Upper lobe of right lung (tissue), 1 donor: ENCODE measurements around the gene EPB41L3. TPM values are rescaled to one million over a fixed set of nuclear protein-coding genes. Genes with fewer than 3 reads are reported as not detected.

Experiments used
- ATAC-seq: fragments of 200-7000 bp; cut with Tn5 transposase; one replicate; pipeline ENCODE4 v1.9.1; 2020; ENCODE audit warnings: mild to moderate bottlenecking, moderate library complexity
- DNase-seq: peaks from one replicate; pipeline ENCODE4 v3.0.0-alpha.2; 2020
- H3K27ac ChIP-seq: fragments of 200-600 bp; one replicate; pipeline ENCODE4 v1.8.0; 2022
- H3K27me3 ChIP-seq: fragments of 200-600 bp; one replicate; pipeline ENCODE4 v1.8.0; 2022; ENCODE audit warnings: mild to moderate bottlenecking
- H3K36me3 ChIP-seq: fragments of 200-600 bp; one replicate; pipeline ENCODE4 v1.8.0; 2022
- H3K4me1 ChIP-seq: fragments of 200-600 bp; one replicate; pipeline ENCODE4 v1.8.0; 2022
- H3K4me3 ChIP-seq: fragments of 200-600 bp; one replicate; pipeline ENCODE4 v1.8.0; 2022; ENCODE audit warnings: mild to moderate bottlenecking
- H3K9me3 ChIP-seq: fragments of 200-600 bp; one replicate; pipeline ENCODE4 v1.8.0; 2022
- intact Hi-C: fragments of 100-400 bp; cut with DNase I; formaldehyde crosslinking; loops from one replicate; pipeline ENCODE4 v1.11.0; 2022
- total RNA-seq: library from RNA; stranded (reverse); fragmentation: NEBNext Ultra II Directional; extraction: Animal tissue kit (Norgen Biotek cat#: 25700); gene quantifications from one replicate; pipeline ENCODE4 v1.2.1, GENCODE V29; 2021
- TF ChIP-seq, protein P1 (sequence below): fragments of 200-600 bp; IDR thresholded peaks from one replicate; pipeline ENCODE4 v1.8.0; 2022; ENCODE audit warnings: antibody characterized with exemption
- donor health status: DM: no; HTN: yes; CAD: no; lungs with severe emphysema.

Gene EPB41L3
- total RNA-seq, 1 donor from 2014 or later = 68.9 TPM

DNA sequence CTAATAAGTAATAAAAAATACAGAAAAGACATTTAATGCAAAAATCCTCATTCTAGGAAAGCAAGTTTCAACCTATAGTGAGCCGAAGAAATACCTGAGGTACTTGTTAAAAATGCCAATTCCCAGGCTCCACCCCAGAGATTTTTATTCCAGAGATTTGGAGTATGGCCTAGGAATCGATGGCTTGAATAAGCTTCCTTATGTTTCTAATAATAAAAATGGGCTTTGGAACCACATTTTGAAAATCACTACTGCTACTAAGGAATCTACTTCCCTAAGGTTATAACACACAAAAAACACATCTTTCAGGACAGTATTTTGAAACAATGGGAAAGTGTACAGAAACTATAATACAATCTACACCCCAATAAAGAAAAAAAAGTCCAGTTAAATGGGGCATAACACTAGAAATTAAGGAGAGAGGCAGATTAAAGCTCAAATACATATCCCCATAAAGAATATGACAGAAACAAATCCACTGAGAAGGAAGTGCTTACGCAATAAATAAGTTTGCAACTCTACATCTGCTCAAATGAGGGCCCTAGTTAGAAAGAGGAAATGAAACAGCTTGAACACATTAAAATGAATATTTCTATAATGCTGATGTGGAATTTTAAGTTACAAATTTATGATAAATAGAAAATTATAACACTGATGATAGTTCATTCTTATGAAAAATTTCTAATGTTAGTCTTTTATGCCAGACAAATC lies 103.7 kb downstream of the EPB41L3 start:
- Histone ChIP-seq H3K36me3 (no peaks in the 10 kb centered on the region), H3K9me3 (no peaks in the 10 kb centered on the region), H3K27me3 (no peaks in the 10 kb centered on the region), H3K4me1 (no peaks in the 10 kb centered on the region), H3K4me3 (no peak overlapping the region), H3K27ac (no peak overlapping the region)
- DNase-seq (no peak), ATAC-seq (peak; percentile 68)
- intact Hi-C loops = no loop called here
- TF ChIP-seq, protein P1, sequence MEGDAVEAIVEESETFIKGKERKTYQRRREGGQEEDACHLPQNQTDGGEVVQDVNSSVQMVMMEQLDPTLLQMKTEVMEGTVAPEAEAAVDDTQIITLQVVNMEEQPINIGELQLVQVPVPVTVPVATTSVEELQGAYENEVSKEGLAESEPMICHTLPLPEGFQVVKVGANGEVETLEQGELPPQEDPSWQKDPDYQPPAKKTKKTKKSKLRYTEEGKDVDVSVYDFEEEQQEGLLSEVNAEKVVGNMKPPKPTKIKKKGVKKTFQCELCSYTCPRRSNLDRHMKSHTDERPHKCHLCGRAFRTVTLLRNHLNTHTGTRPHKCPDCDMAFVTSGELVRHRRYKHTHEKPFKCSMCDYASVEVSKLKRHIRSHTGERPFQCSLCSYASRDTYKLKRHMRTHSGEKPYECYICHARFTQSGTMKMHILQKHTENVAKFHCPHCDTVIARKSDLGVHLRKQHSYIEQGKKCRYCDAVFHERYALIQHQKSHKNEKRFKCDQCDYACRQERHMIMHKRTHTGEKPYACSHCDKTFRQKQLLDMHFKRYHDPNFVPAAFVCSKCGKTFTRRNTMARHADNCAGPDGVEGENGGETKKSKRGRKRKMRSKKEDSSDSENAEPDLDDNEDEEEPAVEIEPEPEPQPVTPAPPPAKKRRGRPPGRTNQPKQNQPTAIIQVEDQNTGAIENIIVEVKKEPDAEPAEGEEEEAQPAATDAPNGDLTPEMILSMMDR = no peak

DNA sequence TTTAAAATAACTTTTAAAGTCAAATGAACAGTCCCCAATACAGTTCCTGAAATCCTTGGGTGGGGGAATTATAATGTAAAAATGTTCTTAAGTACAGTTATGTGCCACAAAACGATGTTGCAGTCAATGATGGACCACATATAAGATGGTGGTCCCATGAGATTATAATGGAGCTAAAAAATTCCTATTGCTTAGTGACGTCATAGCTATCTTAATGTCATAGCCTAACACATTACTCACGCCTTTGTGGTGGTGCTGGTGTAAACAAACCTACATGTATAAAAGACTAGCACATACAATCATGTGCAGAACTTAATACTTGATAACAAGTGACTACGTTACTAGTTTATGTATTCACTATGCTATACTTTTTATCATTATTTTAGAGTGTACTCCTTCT lies 109.4 kb downstream of the EPB41L3 start:
- no peaks in the 10 kb centered on the region for H3K4me1 ChIP-seq
- no peaks in the 10 kb centered on the region for H3K36me3 ChIP-seq
- ATAC-seq = no peak

DNA sequence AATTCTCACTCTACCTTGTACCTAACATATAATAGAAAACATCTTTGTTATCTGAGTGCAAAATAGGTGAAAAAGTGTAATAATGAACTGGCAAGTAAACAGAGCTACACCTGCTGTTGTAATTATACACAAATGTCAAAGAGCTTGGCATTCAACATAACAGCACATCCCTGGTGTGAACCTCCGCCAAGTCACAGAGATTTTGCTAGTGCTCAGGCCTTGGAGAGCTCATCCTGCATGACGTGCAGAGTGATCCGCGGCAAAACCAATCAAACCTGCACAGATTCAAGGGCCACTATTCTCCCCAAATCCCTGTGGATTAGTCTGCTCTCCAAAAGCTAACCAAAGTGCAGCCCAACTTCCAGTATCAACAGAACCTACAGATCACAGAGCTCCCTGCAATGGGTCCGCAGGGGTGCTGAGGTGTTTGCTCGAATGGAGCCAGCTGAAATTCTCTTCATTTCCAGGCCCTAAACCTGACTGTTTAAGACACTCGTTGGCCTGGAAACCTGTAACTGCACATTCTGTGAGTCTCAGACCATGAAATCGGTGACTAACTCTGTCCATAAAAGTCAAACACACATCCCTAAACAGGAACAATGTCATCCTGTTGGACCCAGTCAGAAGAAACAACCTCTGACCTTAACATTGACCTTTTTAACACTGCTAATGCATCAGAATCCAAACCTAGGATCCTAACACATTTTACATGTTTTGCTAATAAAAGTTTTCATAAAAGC lies 111.8 kb downstream of the EPB41L3 start:
- Histone ChIP-seq H3K4me1 (no peaks in the 10 kb centered on the region), H3K27ac (no peak overlapping the region), H3K36me3 (no peaks in the 10 kb centered on the region), H3K27me3 (no peaks in the 10 kb centered on the region), H3K9me3 (no peaks in the 10 kb centered on the region), H3K4me3 (no peak overlapping the region)
- DNase-seq = no peak
- intact Hi-C loops = no loop called here
- TF ChIP-seq, protein P1 = no peak
- no peak for ATAC-seq

More for the DNA sequence above, 109.4 kb downstream of the EPB41L3 start:
- intact Hi-C loops = no loop called here
- DNase-seq = no peak
- Histone ChIP-seq H3K9me3 (no peaks in the 10 kb centered on the region), H3K4me3 (no peak overlapping the region), H3K27me3 (no peaks in the 10 kb centered on the region), H3K27ac (no peak overlapping the region)
- TF ChIP-seq, protein P1 = no peak

DNA sequence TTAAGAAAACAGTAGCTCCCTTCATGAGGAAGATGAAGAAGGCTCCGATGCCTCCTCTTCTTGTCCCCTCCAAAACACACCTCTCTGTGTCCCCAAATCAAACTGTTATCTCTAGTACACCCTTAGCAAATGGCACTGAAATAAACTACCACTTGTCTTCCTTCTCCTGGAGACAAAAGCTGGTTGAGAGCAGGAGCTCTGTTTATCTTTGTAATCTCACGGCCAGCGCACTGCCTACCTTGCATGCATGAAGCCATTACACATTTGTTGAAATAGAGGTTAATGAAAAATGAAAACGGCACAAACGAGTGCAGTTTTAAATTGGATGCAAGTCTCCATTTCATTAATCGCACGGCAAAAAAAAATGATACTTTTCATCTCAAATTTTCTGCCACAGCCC lies 113.7 kb downstream of the EPB41L3 start:
- TF ChIP-seq, protein P1 = no peak
- Histone ChIP-seq H3K27me3 (no peaks in the 10 kb centered on the region), H3K36me3 (no peaks in the 10 kb centered on the region), H3K9me3 (no peaks in the 10 kb centered on the region), H3K27ac (no peak overlapping the region), H3K4me3 (no peak overlapping the region), H3K4me1 (no peaks in the 10 kb centered on the region)
- no peak for ATAC-seq
- intact Hi-C loops = no loop called here
- no peak for DNase-seq

DNA sequence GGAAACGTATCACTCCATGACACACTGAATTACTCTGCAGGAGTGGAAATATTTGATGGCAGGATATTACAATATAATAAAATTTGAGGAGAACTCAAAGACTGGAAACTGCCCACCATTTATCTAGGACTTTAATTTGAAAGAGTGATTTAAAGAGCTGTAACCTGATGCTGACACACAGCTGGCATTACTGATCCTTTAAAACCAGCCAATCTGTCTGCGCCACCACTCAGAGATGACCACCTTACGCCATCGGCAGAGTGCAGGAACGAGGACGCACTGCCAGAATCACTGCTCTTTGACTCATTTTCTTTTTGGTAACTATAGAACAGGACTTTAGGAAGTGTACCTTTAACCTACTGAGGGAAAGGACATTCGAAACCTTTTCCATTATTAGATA lies 114.1 kb downstream of the EPB41L3 start:
- no peak overlapping the region for H3K27ac ChIP-seq
- ATAC-seq (no peak), DNase-seq (no peak)
- H3K36me3 ChIP-seq = no peaks in the 10 kb centered on the region
- no peaks in the 10 kb centered on the region for H3K9me3 ChIP-seq
- no peak overlapping the region for H3K4me3 ChIP-seq
- intact Hi-C loops = no loop called here
- H3K27me3 ChIP-seq = no peaks in the 10 kb centered on the region
- TF ChIP-seq, protein P1 = no peak
- H3K4me1 ChIP-seq = no peaks in the 10 kb centered on the region
